Astrocyte of the cerebellum (primary cell): ENCODE data around the gene TSHZ2.
"Not testable (repeated sequence)": the region's sequence is repeated elsewhere in the genome, so short reads cannot be mapped to it uniquely, and the experiment has no call there.

ENCODE experiments used
- DNase-seq: peaks from one replicate; pipeline ENCODE4 v3.0.0-alpha.2; 2011; ENCODE audit warnings: low read depth
- H3K4me3 ChIP-seq: 2 replicates; pipeline ENCODE4 v1.5.1; 2011; ENCODE audit warnings: mild to moderate bottlenecking, low read depth, low read length, moderate library complexity
- CTCF ChIP-seq: IDR thresholded peaks from 2 replicates; pipeline ENCODE4 v1.5.1; 2012; ENCODE audit warnings: low read length, low read depth, moderate library complexity, mild to moderate bottlenecking; ENCODE audit errors: missing control alignments
- in situ Hi-C: cut with HindIII; loops from 2 replicates; pipeline ENCODE4 v1.10.0; 2017; ENCODE audit warnings: low sequenced_read_pairs

Gene TSHZ2

GRCh38 chr20:53454675-53455276 lies 482.6 kb downstream of the TSHZ2 start:
- no peak for DNase-seq
- in situ Hi-C loops: no loop called here
- TF ChIP-seq CTCF: no peak
- no peak overlapping the region for H3K4me3 ChIP-seq

- TF ChIP-seq CTCF: no peak
- DNase-seq: no peak
- H3K4me3 ChIP-seq: no peak overlapping the region
- in situ Hi-C loops: no loop called here
These were observed 491.2 kb downstream of the TSHZ2 start for GRCh38 chr20:53463101-53463972.

- TF ChIP-seq CTCF: no peak
- in situ Hi-C loops: no loop called here
- no peak for DNase-seq
- no peak overlapping the region for H3K4me3 ChIP-seq
These were observed 494.1 kb downstream of the TSHZ2 start for GRCh38 chr20:53466279-53466678.

- no peak for TF ChIP-seq CTCF
- no peak for DNase-seq
These were observed 496.4 kb downstream of the TSHZ2 start for GRCh38 chr20:53468587-53468986.

GRCh38 chr20:53472859-53473258 lies 500.7 kb downstream of the TSHZ2 start:
- H3K4me3 ChIP-seq, DNase-seq, in situ Hi-C loops: not testable (repeated sequence)

More at GRCh38 chr20:53468587-53468986, 496.4 kb downstream of the TSHZ2 start:
- in situ Hi-C loops: no loop called here
- H3K4me3 ChIP-seq: no peak overlapping the region

GRCh38 chr20:53480913-53481312 lies 508.8 kb downstream of the TSHZ2 start:
- in situ Hi-C loops: no loop called here
- DNase-seq: no peak

More at GRCh38 chr20:53480913-53481312, 508.8 kb downstream of the TSHZ2 start:
- no peak overlapping the region for H3K4me3 ChIP-seq
- no peak for TF ChIP-seq CTCF
